ENCODE results near the gene CACNG3.
"Not testable (repeated sequence)": the region's sequence is repeated elsewhere in the genome, so short reads cannot be mapped to it uniquely, and the experiment has no call there.

- TF ChIP-seq, protein P1, sequence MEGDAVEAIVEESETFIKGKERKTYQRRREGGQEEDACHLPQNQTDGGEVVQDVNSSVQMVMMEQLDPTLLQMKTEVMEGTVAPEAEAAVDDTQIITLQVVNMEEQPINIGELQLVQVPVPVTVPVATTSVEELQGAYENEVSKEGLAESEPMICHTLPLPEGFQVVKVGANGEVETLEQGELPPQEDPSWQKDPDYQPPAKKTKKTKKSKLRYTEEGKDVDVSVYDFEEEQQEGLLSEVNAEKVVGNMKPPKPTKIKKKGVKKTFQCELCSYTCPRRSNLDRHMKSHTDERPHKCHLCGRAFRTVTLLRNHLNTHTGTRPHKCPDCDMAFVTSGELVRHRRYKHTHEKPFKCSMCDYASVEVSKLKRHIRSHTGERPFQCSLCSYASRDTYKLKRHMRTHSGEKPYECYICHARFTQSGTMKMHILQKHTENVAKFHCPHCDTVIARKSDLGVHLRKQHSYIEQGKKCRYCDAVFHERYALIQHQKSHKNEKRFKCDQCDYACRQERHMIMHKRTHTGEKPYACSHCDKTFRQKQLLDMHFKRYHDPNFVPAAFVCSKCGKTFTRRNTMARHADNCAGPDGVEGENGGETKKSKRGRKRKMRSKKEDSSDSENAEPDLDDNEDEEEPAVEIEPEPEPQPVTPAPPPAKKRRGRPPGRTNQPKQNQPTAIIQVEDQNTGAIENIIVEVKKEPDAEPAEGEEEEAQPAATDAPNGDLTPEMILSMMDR (IDR thresholded peaks at IDR 0.05) = not testable (repeated sequence)
- TF ChIP-seq EP300 (IDR thresholded peaks at IDR 0.05; ENCODE audit: low read depth) = not testable (repeated sequence)
These were observed 17.3 kb upstream of the CACNG3 start for GRCh38 chr16:24238846-24239245.

All from transverse colon (tissue), 3 donors.